HG02588 (cell line): ENCODE results near the gene COL18A1.
"Not testable (repeated sequence)": the region's sequence is repeated elsewhere in the genome, so short reads cannot be mapped to it uniquely, and the experiment has no call there.

Source experiments
- ATAC-seq: cut with Tn5 transposase; IDR thresholded peaks from one replicate; pipeline ENCODE4 v1.9.1; 2021; ENCODE audit warnings: mild to moderate bottlenecking, moderate library complexity; ENCODE audit not compliant: unreplicated experiment

COL18A1 gene

DNA sequence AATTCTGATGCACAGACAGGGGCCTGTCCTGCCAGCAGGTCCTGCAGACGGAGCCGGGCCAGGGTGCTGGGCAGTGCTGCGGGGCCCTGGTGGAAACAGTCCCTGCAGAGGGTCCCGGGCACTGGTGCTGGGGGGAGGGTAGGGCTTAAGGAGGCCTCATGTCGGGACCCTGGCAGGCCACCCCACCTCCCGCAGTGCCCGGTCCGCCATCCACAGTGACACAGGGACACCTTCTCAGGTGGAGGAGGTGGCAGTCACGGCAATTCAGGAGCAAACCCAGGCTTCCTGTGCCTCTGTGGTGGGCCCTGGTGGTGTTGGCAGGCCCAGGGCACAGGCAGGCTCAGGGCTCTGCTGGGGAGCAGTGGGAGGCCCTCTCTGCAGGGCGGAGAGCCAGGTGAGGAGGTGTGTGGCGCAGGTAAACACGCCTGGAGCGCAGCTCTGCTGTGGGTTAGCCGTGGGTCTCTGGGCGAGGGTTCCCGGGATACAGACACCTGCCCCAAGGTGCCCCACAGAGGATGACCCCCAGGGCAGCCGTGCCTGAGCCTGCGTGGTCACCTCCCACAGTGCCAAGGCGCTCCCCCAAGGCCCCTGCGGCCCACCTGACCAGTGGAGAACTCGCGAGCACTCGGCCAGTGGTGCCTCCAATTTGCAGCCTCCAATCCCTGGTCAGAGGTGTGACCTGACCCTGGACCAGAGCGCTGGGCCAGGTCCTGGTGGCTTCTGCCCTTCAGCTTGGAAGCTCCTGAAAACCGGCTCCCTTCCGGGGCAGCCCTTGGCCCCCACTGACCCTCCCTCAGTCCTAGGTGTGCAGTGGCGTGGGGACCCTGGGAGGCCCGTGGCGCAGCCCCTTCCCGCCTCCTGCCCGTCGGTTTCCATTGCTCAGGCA, 19.2 kb downstream of the COL18A1 start:
- ATAC-seq: no peak

- no peak for ATAC-seq
Observed at GRCh38 chr21:45424854-45425795, 20.2 kb downstream of the COL18A1 start.

GRCh38 chr21:45427331-45428271, 22.6 kb downstream of the COL18A1 start:
- no peak for ATAC-seq

DNA sequence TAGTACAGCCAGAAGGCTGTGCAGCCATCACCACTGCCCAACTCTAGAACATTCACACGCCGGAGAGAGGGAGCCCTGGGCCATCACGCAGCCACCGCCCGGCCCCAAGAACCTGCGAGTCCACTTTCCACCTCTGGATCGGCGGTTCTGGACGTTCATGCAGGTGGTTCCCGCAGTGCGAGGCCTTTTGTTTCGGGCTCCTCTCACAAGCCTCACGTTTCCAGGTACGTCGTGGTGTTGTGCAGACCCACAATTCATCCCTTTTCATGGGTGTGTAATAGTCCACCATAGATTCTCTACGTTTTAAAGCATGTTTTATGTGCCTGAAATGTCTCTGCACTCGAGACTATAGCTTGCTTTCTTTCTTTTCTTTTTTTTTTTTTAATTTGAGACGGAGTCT, 23.6 kb downstream of the COL18A1 start:
- ATAC-seq: no peak

- no peak for ATAC-seq
Observed at GRCh38 chr21:45429221-45430175, 24.5 kb downstream of the COL18A1 start.

DNA sequence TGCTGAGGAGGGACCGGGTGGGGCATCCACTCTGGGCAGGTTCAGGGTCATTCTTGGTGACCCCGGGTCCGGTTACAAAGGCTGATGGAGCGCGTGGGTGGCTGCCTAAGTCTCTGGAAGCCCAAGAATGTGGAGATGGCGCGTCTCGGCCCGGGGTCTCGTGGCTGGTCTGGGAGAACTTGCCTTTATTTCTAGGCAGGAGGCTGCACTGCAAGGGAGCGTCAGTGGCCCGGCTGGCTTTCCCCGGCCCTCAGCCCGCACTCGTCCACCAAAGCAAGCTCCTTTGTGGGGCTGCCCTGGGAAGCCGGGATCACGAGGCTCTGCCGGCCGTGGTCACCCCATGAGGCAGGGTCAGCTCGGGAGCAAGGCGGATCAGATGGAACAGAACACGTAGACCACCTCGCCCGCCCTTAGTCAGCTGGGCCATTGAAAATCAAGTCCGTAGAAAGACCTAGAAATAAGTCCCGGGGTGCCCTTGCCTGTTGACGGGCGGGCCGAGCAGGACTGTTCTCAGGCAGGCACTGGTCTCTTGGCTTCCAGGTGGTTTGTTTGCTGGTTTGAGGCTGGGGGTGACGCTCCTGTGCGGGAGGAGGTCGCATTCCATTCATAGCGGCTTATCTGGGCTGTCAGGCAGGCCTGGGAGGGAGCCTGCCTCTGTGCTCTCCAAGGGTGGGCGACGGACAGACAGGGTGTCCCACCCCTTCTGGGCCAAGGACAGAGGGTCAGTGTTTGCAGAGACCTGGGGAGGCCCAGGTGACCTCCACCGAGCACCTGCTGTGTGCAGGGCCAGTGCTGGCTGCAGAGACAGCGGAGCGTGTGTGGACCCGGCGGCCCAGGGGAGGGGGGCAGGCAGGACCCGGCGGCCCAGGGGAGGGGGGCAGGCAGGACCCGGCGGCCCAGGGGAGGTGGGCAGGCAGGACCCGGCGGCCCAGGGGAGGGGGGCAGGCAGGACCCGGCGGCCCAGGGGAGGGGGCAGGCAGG, 25.8 kb downstream of the COL18A1 start:
- ATAC-seq: no peak

GRCh38 chr21:45431781-45432572, 27.0 kb downstream of the COL18A1 start:
- ATAC-seq: no peak

GRCh38 chr21:45432575-45433255, 27.8 kb downstream of the COL18A1 start:
- ATAC-seq: no peak

DNA sequence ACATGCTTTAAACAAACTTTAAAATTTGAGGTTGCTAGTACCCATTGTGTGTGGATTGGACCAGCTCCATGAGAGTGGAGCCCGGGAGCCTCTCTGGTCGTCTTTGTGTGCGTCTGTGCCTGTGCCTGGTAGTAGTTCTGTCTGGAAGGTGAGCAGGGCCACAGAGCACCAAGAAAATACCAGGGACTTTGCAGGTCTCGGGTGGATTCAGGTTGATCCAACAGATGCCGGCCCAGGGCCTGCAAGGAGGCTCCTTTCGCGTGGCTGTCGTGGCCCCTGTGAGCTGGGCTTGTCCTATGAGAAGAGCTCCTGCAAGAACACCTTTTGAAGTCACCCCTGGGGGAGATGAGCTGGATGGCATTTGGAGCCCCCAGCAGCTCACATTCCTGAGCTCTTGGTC, 28.3 kb downstream of the COL18A1 start:
- no peak for ATAC-seq

DNA sequence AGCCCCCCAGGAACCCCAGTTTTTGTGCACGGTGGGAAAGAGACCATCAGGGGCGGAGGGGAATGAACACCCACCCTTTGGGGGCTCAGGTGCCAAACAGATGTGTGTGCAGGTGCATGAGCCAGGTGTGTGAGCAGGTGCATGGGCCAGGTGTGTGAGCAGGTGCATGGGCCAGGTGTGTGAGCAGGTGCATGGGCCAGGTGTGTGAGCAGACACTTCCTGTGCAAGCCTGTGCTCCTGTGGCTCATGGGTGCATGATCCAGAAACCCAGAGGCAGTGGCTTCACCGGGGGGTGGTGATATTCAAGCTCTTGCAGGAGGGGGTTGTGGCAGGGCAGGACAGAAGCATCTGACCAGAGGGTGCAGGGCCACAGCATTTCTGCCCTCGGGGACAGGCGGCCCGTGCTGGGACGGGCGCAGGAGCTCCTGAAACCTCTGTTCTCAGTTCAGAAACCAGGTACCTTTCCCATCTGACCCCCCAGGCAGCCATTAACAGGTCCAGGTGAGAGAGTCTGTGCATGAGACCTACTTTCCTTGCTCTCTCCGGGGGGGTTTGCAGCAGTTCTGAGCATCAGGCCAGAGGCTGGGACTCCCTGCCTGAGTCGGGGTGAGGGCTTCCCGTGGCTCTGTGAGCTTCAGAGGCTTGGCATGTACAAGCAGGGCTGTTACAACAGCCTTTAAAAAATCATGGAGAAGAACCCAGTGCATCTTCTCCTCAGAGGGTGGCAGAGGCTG, 29.1 kb downstream of the COL18A1 start:
- no peak for ATAC-seq

- ATAC-seq: no peak
Observed at GRCh38 chr21:45434645-45435217, 29.8 kb downstream of the COL18A1 start.

GRCh38 chr21:45435405-45435981, 30.5 kb downstream of the COL18A1 start:
- no peak for ATAC-seq

- no peak for ATAC-seq
Observed at GRCh38 chr21:45436351-45437065, 31.5 kb downstream of the COL18A1 start.

- ATAC-seq: not testable (repeated sequence)
Observed at GRCh38 chr21:45437844-45438243, 32.9 kb downstream of the COL18A1 start.
